Testis (tissue), 2 donors: ENCODE data around the gene MCTS1.

Source experiments
- CTCF ChIP-seq, 3 experiments: fragments of 450-650 bp in 2 of 3; fragments of 200-600 bp in 1 of 3; sonication (generic) in 1 of 3; IDR thresholded peaks; one replicate each; pipeline ENCODE4 v1.5.1; 2016 to 2019; ENCODE audit warnings: antibody characterized with exemption in 3 of 3, mild to moderate bottlenecking in 2 of 3, moderate library complexity in 1 of 3
- POLR2A ChIP-seq: fragments of 450-650 bp; IDR thresholded peaks from one replicate; pipeline ENCODE4 v1.6.1; 2017; ENCODE audit warnings: antibody characterized with exemption, mild to moderate bottlenecking, moderate library complexity

- TF ChIP-seq POLR2A (no peak), CTCF (IDR thresholded peaks at IDR 0.05) (no peak)
Measured at GRCh38 chrX:120564925-120565324, 39.0 kb upstream of the MCTS1 start.
